Epithelial cell of umbilical artery (primary cell): ENCODE data around the gene FSIP2. TPM values are rescaled to one million over a fixed set of nuclear protein-coding genes. Genes with fewer than 3 reads are reported as not detected.

Experiments
- total RNA-seq: library from RNA; depleted of rRNA; stranded (reverse); fragments of >200 nt; gene quantifications from 2 replicates; pipeline ENCODE4 v1.2.3, GENCODE V29; 2014

Gene FSIP2, protein sequence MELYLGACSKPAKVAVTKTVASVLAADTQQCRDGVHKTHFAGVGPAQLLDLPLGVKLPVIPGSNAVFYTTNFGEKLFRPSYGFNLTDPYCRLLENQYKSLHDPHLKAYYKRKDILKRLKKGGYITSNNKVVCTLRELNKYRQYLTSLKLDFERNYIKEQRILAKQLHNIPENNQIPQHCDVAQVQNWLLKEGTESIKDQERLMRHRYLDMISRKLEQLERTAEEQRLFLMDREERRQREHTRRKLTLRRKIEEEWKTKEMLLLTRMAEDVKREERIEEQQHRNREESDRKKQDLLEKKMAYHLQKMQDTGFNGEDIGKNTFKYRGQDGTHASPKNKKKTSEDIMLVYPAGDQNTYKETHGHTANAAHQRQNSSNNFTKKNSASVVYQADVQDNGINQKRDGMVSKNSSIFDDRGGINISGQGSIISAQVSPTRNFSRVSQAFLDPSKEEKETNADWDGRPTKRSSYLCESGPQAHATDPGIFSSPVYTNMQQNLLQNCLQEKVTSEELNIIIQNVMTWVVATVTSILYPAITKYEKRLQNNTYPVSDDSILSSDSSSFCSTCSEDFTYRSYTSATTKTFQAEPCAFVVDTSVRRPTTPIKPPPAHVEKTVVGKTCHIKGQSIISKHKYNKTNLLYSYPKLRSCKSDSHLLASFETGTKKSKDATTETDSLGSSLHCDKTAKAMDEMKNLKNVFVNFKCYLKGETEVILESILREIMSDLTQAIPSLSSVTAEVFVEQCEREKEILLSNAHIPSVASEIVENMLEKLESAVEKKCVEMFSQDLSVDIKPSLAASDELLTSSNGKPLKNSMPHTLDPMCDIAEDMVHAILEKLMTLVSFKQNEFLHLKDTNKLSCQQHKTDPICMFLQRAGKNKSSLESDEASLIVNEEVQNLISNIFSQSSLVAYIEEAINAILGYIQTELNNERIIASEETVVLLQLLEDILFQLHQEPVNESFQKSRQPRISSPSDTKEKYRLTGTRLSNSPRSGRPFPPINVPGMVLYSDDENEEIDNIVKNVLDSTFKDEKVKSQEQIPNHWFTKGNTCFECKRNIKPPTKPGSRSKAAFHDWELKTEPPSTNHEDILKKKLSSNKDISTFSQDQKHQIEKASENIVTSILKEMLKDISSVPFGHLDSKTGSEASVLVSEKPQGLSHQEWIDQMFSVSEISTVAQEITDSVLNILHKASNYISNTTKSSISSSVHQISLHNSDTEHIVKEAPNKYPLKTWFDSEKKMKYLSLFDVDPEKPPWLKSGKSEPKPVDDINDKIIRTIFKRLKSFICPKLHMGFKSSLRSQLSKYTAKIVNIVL (N-terminal part only)
- total RNA-seq: under 0.01 and 0.30 TPM in 2 replicates

DNA sequence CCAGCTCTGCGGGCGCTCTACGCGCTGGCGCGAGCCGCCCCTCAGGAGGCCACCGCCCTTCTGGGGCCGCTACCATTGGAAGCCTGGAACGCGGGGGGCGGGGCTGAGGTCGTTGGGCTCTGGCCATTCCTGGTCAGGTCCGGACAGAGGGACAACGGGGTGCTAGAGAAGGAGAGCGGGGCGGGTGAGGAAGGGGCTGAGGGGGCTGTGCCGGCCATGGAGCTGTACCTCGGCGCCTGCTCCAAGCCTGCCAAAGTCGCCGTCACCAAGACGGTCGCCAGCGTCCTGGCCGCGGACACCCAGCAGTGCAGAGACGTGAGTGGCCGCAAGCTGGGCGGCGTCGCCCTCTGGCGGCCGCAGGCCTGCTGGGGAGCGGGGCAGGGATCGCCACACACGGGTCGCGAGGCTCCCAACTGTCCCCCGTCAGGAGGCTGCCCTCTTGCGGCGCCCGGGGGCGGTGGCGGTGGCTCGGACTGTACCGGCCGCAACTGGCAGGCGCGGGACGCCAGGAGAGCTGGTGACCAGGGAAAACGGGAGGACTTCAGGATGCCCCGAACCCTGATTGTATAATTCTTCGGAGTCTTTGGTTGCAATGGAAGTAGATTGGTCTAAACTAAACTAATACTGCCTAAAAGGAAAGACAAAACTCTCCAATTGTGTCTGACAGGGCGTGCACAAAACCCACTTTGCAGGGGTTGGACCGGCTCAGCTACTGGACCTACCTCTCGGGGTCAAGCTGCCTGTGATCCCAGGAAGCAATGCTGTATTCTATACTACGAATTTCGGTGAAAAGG is at the start of gene FSIP2:
TSS of gene FSIP2 (plus strand) at position 126 of the 794 bp plus-strand sequence. CDS start at position 217, 91 bp downstream.

